Fibroblast of lung (primary cell): Measurements from ENCODE around the gene CDIPT.

Experiments
- EZH2 ChIP-seq: IDR thresholded peaks from 2 replicates; pipeline ENCODE4 v1.5.1; 2012; ENCODE audit warnings: low read length, control low read depth, mild to moderate bottlenecking; ENCODE audit errors: missing control alignments
- TF ChIP-seq, protein P1 (sequence below), 2 donors: IDR thresholded peaks in 1 of 2; conservative IDR thresholded peaks in 1 of 2; 1 replicate in 1 of 2; 2 replicates in 1 of 2; pipeline ENCODE4 v1.5.1; 2011 to 2012; ENCODE audit warnings: low read length in 2 of 2, control low read depth in 1 of 2, inconsistent platforms in 1 of 2, low read depth in 1 of 2, mild to moderate bottlenecking in 1 of 2

DNA sequence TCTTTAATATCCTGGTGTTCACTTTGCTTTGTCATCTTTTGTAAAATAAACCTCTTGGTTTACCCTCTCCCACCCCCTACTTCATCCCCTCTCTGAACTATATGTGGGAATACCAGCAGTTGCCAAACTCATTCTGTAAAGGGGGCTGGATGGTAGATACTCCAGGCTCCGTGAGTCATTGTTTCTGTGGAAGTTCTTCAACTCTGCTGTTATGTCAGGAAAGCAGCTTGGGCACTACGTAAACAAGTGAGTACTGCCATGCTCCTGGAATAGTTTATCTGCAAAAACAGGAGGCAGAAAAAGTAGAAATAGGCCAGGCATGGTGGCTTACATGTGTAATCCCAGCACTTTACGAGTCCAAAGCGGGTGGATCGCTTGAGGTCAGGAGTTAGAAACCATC, 25.2 kb downstream of the CDIPT start:
- TF ChIP-seq, protein P1, sequence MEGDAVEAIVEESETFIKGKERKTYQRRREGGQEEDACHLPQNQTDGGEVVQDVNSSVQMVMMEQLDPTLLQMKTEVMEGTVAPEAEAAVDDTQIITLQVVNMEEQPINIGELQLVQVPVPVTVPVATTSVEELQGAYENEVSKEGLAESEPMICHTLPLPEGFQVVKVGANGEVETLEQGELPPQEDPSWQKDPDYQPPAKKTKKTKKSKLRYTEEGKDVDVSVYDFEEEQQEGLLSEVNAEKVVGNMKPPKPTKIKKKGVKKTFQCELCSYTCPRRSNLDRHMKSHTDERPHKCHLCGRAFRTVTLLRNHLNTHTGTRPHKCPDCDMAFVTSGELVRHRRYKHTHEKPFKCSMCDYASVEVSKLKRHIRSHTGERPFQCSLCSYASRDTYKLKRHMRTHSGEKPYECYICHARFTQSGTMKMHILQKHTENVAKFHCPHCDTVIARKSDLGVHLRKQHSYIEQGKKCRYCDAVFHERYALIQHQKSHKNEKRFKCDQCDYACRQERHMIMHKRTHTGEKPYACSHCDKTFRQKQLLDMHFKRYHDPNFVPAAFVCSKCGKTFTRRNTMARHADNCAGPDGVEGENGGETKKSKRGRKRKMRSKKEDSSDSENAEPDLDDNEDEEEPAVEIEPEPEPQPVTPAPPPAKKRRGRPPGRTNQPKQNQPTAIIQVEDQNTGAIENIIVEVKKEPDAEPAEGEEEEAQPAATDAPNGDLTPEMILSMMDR (conservative IDR thresholded peaks at IDR 0.05 in 1 of 2, IDR thresholded peaks at IDR 0.05 in 1 of 2; ENCODE audit: low read depth in 1 of 2, low read length in 2 of 2): no peak
- no peak for TF ChIP-seq EZH2
